Keratinocyte (primary cell): Measurements from ENCODE around the gene SPTAN1. TPM values are rescaled to one million over a fixed set of nuclear protein-coding genes. Genes with fewer than 3 reads are reported as not detected.

Experiments
- DNase-seq: peaks from one replicate; pipeline ENCODE4 v3.0.0-alpha.2; 2011; ENCODE audit warnings: low read depth, missing footprints, low spot score
- FAIRE-seq: peaks from 2 replicates; lab custom pipeline; 2011; peaks lifted over from hg19 to GRCh38; lab: Jason Lieb, UNC
- H2AFZ ChIP-seq: 2 replicates; pipeline ENCODE4 v1.6.0; 2012; ENCODE audit warnings: low read length, control low read depth, inconsistent platforms; ENCODE audit not compliant: control insufficient read depth
- H3K27ac ChIP-seq: 2 replicates; pipeline ENCODE4 v1.5.1; 2011; ENCODE audit warnings: low read length; ENCODE audit not compliant: control insufficient read depth, insufficient read depth
- H3K27me3 ChIP-seq: 3 replicates; pipeline ENCODE4 v1.6.0; 2011; ENCODE audit warnings: low read length; ENCODE audit not compliant: control insufficient read depth, insufficient read depth; ENCODE audit errors: extremely low read depth
- H3K36me3 ChIP-seq, 2 experiments: 2 replicates in 1 of 2; 3 replicates in 1 of 2; pipeline ENCODE4 v1.5.1; 2011; ENCODE audit warnings: low read length in 2 of 2, mild to moderate bottlenecking in 1 of 2; ENCODE audit not compliant: control insufficient read depth in 2 of 2, insufficient read depth in 2 of 2; ENCODE audit errors: extremely low read depth in 1 of 2
- H3K4me1 ChIP-seq: 3 replicates; pipeline ENCODE4 v1.5.1; 2011; ENCODE audit warnings: low read length; ENCODE audit not compliant: control insufficient read depth, insufficient read depth; ENCODE audit errors: extremely low read depth
- H3K4me2 ChIP-seq: 3 replicates; pipeline ENCODE4 v1.6.0; 2011; ENCODE audit warnings: low read depth, low read length; ENCODE audit not compliant: control insufficient read depth, insufficient read depth; ENCODE audit errors: extremely low read depth
- H3K4me3 ChIP-seq, 3 experiments: fragments of 200-600 bp in 1 of 3; sonication (generic) in 1 of 3; 2 replicates in 2 of 3; 3 replicates in 1 of 3; pipeline ENCODE4 v1.5.1; 2011 to 2016; ENCODE audit warnings: low read length in 3 of 3, mild to moderate bottlenecking in 3 of 3, control low read depth in 2 of 3, inconsistent platforms in 1 of 3, low read depth in 1 of 3, mixed read lengths in 1 of 3, mixed run types in 1 of 3, moderate library complexity in 1 of 3; ENCODE audit not compliant: control insufficient read depth in 2 of 3, insufficient read depth in 2 of 3; ENCODE audit errors: extremely low read depth in 1 of 3
- H3K79me2 ChIP-seq: 2 replicates; pipeline ENCODE4 v1.6.0; 2012; ENCODE audit warnings: low read length; ENCODE audit not compliant: control insufficient read depth, insufficient read depth
- H3K9ac ChIP-seq: 3 replicates; pipeline ENCODE4 v1.6.0; 2011; ENCODE audit warnings: low read length; ENCODE audit not compliant: control insufficient read depth, insufficient read depth; ENCODE audit errors: extremely low read depth
- H3K9me1 ChIP-seq: 3 replicates; pipeline ENCODE4 v1.6.0; 2011; ENCODE audit warnings: low read length; ENCODE audit not compliant: control insufficient read depth, insufficient read depth; ENCODE audit errors: extremely low read depth
- H3K9me3 ChIP-seq: 2 replicates; pipeline ENCODE4 v1.5.1; 2012; ENCODE audit warnings: low read depth, low read length; ENCODE audit not compliant: control insufficient read depth
- H4K20me1 ChIP-seq: 3 replicates; pipeline ENCODE4 v1.6.0; 2011; ENCODE audit warnings: low read length; ENCODE audit not compliant: control insufficient read depth, insufficient read depth; ENCODE audit errors: extremely low read depth
- CTCF ChIP-seq, 3 experiments: IDR thresholded peaks in 1 of 3; conservative IDR thresholded peaks in 1 of 3; optimal IDR thresholded peaks in 1 of 3; 2 replicates in 2 of 3; 3 replicates in 1 of 3; pipeline versions ENCODE3 to v1.5.1; 2011; ENCODE audit warnings: low read length in 3 of 3, mild to moderate bottlenecking in 3 of 3, moderate library complexity in 2 of 3, control low read depth in 1 of 3, inconsistent platforms in 1 of 3; ENCODE audit not compliant: insufficient read depth in 2 of 3; ENCODE audit errors: extremely low read depth in 1 of 3
- EZH2 ChIP-seq: IDR thresholded peaks from one replicate; pipeline ENCODE4 v1.6.1; 2012; ENCODE audit warnings: inconsistent platforms, mild to moderate bottlenecking, low read length, moderate library complexity
- dilution Hi-C: fragments of 300-500 bp; cut with MboI; formaldehyde crosslinking; loops from one replicate; pipeline ENCODE4 v1.7.0; 2020; ENCODE audit warnings: low sequenced_read_pairs; ENCODE audit not compliant: extremely low pct_ligation_motif_present
- polyA plus RNA-seq, 5 experiments: library from polyadenylated mRNA; depleted of rRNA in 3 of 5; stranded (reverse) in 3 of 5; stranded (forward) in 1 of 5; unstranded in 1 of 5; fragments of >200 nt; gene quantifications; 1 replicate in 1 of 5; 2 replicates in 3 of 5; 3 replicates in 1 of 5; pipeline versions ENCODE4 v1.2.1 to v1.2.3, GENCODE V29; 2011 to 2012; ENCODE audit warnings: missing spikeins in 2 of 5, low read depth in 1 of 5, low replicate concordance in 1 of 5

The SPTAN1 gene
- polyA plus RNA-seq, 1 donor (not counting 4 experiments of a cell fraction or from before 2014, with no cell fraction given) = 98.7 TPM

DNA sequence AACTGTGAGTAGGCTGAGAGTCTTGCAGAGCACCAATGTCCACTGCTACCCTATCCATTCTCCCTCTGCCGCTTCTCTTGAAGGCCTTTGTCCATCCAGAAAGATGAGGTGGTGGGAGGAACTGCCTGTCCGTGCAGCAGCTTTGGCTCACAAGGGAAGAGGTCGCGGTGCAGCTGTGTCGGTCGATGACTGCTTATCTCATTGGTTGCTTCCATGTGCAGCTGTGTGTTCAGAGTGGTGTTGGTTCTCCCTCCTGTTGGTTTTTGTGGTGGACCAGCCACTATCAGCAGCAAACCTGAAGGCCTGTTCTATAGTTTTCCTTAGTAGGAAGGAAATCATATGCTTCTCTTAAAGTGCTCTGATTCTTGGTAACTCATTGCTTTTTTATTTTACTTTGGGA is 40.7 kb downstream of the SPTAN1 start:
- H3K9me1 ChIP-seq = no peaks in the 10 kb centered on the region
- TF ChIP-seq CTCF (optimal IDR thresholded peaks at IDR 0.05 in 1 of 3, IDR thresholded peaks at IDR 0.05 in 1 of 3, conservative IDR thresholded peaks at IDR 0.05 in 1 of 3; ENCODE audit: extremely low read depth in 1 of 3, insufficient read depth in 2 of 3, low read length in 3 of 3) (no peak), EZH2 (no peak)
- no peak overlapping the region for H3K4me3 ChIP-seq
- no peaks in the 10 kb centered on the region for H3K4me1 ChIP-seq
- H3K27me3 ChIP-seq = no peaks in the 10 kb centered on the region
- H3K4me2 ChIP-seq = no peak overlapping the region
- no peak overlapping the region for H3K27ac ChIP-seq
- peaks cover 32 to 34% of the 10 kb centered on the region in 2 experiments for H3K36me3 ChIP-seq
- DNase-seq = no peak
- no peaks in the 10 kb centered on the region for H3K9me3 ChIP-seq
- no peak for FAIRE-seq
- no peak overlapping the region for H2AFZ ChIP-seq
- dilution Hi-C loops = no loop called here
- H4K20me1 ChIP-seq = no peaks in the 10 kb centered on the region
- H3K9ac ChIP-seq = no peak overlapping the region
- no peaks in the 10 kb centered on the region for H3K79me2 ChIP-seq

- H3K9me3 ChIP-seq = no peaks in the 10 kb centered on the region
- no peak overlapping the region for H3K4me2 ChIP-seq
- H3K36me3 ChIP-seq = peaks cover 34 to 36% of the 10 kb centered on the region in 2 experiments
- no peaks in the 10 kb centered on the region for H3K27me3 ChIP-seq
- H4K20me1 ChIP-seq = no peaks in the 10 kb centered on the region
- DNase-seq = no peak
- dilution Hi-C loops = no loop called here
- H3K9ac ChIP-seq = no peak overlapping the region
- no peak overlapping the region for H3K4me3 ChIP-seq
- no peaks in the 10 kb centered on the region for H3K79me2 ChIP-seq
- no peak for TF ChIP-seq EZH2
- TF ChIP-seq CTCF (optimal IDR thresholded peaks at IDR 0.05 in 1 of 3, IDR thresholded peaks at IDR 0.05 in 1 of 3, conservative IDR thresholded peaks at IDR 0.05 in 1 of 3; ENCODE audit: extremely low read depth in 1 of 3, insufficient read depth in 2 of 3, low read length in 3 of 3) = no peak
- H3K9me1 ChIP-seq = no peaks in the 10 kb centered on the region
- no peak for FAIRE-seq
- no peaks in the 10 kb centered on the region for H3K4me1 ChIP-seq
- H3K27ac ChIP-seq = no peak overlapping the region
- no peak overlapping the region for H2AFZ ChIP-seq
Observed at GRCh38 chr9:128593856-128594255, 41.5 kb downstream of the SPTAN1 start.
